AG04449 (cell line): Measurements from ENCODE around the gene RBM10.

Experiments
- CTCF ChIA-PET: fragments of 350-600 bp; formaldehyde crosslinking; extraction: SDS; loops from one replicate; lab custom pipeline; 2021; ENCODE audit warnings: antibody characterized with exemption; lab: Yijun Ruan, JAX
- POLR2A ChIA-PET: fragments of 400-600, 350-600 bp; formaldehyde crosslinking; extraction: SDS; loops from one replicate; lab custom pipeline; 2020; ENCODE audit warnings: antibody characterized with exemption, inconsistent platforms; lab: Yijun Ruan, JAX
- DNase-seq: peaks from one replicate; pipeline ENCODE4 v3.0.0-alpha.2; 2010; ENCODE audit warnings: low read depth, low spot score
- H3K4me3 ChIP-seq: 2 replicates; pipeline ENCODE4 v1.5.1; 2011; ENCODE audit warnings: low read depth, mild to moderate bottlenecking, control low read depth, low read length
- CTCF ChIP-seq: IDR thresholded peaks from one replicate; pipeline ENCODE4 v1.5.1; 2011; ENCODE audit warnings: mild to moderate bottlenecking, moderate library complexity, low read length, control low read depth, inconsistent platforms; ENCODE audit not compliant: insufficient read depth; ENCODE audit errors: missing control alignments

The RBM10 gene

GRCh38 chrX:47200385-47201150 lies 55.5 kb downstream of the RBM10 start:
- no peak overlapping the region for H3K4me3 ChIP-seq
- CTCF ChIA-PET = interaction anchor here (1.2 to 1.8 kb wide), 3 partner anchors 9 to 183 kb away, joined by 3 to 8 read pairs (median 3); no protein-coding TSS in a partner anchor
- DNase-seq = no peak
- TF ChIP-seq CTCF = no peak
- POLR2A ChIA-PET = no interaction called here

GRCh38 chrX:47201345-47201944 lies 56.4 kb downstream of the RBM10 start:
- ChIA-PET CTCF (interaction anchor here (1.5 to 1.8 kb wide), 2 partner anchors 9 to 182 kb away, joined by 3 to 8 read pairs; no protein-coding TSS in a partner anchor), POLR2A (no interaction called here)
- DNase-seq = no peak

GRCh38 chrX:47202316-47202715 lies 57.3 kb downstream of the RBM10 start:
- no peak for TF ChIP-seq CTCF
- DNase-seq = no peak
- POLR2A ChIA-PET = no interaction called here
- no peak overlapping the region for H3K4me3 ChIP-seq
- CTCF ChIA-PET = interaction anchor here (1.3 kb wide), 1 partner anchor 182 kb away, joined by 4 read pairs; no protein-coding TSS in a partner anchor

More at GRCh38 chrX:47201345-47201944, 56.4 kb downstream of the RBM10 start:
- TF ChIP-seq CTCF = no peak
- H3K4me3 ChIP-seq = no peak overlapping the region

- ChIA-PET POLR2A (no interaction called here), CTCF (interaction anchor here (1.3 kb wide), 1 partner anchor 182 kb away, joined by 4 read pairs; no protein-coding TSS in a partner anchor)
- no peak for TF ChIP-seq CTCF
- no peak overlapping the region for H3K4me3 ChIP-seq
- no peak for DNase-seq
These were observed 57.9 kb downstream of the RBM10 start for GRCh38 chrX:47202877-47203276.

GRCh38 chrX:47204970-47205369 lies 59.9 kb downstream of the RBM10 start:
- TF ChIP-seq CTCF = no peak
- H3K4me3 ChIP-seq = no peak overlapping the region
- DNase-seq = no peak
- ChIA-PET POLR2A (interaction anchor here (3.0 kb wide), 1 partner anchor 12 kb away, joined by 9 read pairs; no protein-coding TSS in a partner anchor), CTCF (no interaction called here)

GRCh38 chrX:47206316-47206715 lies 61.3 kb downstream of the RBM10 start:
- ChIA-PET POLR2A (interaction anchor here (3.0 kb wide), 1 partner anchor 11 kb away, joined by 9 read pairs; no protein-coding TSS in a partner anchor), CTCF (no interaction called here)
- DNase-seq = no peak
- no peak overlapping the region for H3K4me3 ChIP-seq
- no peak for TF ChIP-seq CTCF
